HepG2 (cell line): ENCODE results near the gene URM1. TPM values are rescaled to one million over a fixed set of nuclear protein-coding genes. Genes with fewer than 3 reads are reported as not detected.

Source experiments
- RXRB ChIP-seq: IDR thresholded peaks from 2 replicates; pipeline ENCODE4 v1.6.1; 2016; ENCODE audit warnings: borderline replicate concordance, missing genetic modification reagents, missing compliant biosample characterization
- SRF ChIP-seq: IDR thresholded peaks from 2 replicates; pipeline ENCODE4 v1.6.1; 2011; ENCODE audit warnings: mild to moderate bottlenecking, low read depth, low read length, moderate library complexity
- SSRP1 ChIP-seq: IDR thresholded peaks from 2 replicates; pipeline ENCODE4 v1.6.1; 2016; ENCODE audit warnings: control low read depth
- STAG1 ChIP-seq: sonication (generic); formaldehyde crosslinking; IDR thresholded peaks from 2 replicates; pipeline ENCODE4 v1.4.0; 2020; ENCODE audit warnings: missing genetic modification reagents
- ZEB1 ChIP-seq: IDR thresholded peaks from 2 replicates; pipeline ENCODE4 v1.6.1; 2012; ENCODE audit warnings: mild to moderate bottlenecking, low read depth, inconsistent platforms; ENCODE audit not compliant: insufficient replicate concordance
- ZKSCAN8 ChIP-seq: IDR thresholded peaks from 2 replicates; pipeline ENCODE4 v1.6.1; 2016; ENCODE audit warnings: borderline replicate concordance, missing genetic modification reagents, missing compliant biosample characterization
- ZNF788 ChIP-seq: sonication (generic); formaldehyde crosslinking; IDR thresholded peaks from 2 replicates; pipeline ENCODE4 v1.5.0; 2020; ENCODE audit warnings: mild to moderate bottlenecking, missing genetic modification reagents, borderline replicate concordance
- ZSCAN31 ChIP-seq: sonication (generic); formaldehyde crosslinking; IDR thresholded peaks from 2 replicates; pipeline ENCODE4 v1.5.0; 2020; ENCODE audit warnings: low read depth, mild to moderate bottlenecking, missing genetic modification reagents
- polyA plus RNA-seq, 8 experiments: library from polyadenylated mRNA; depleted of rRNA in 3 of 8; stranded (reverse) in 7 of 8; unstranded in 1 of 8; fragments of >200 nt; fragmentation: Illumina TruSeq in 4 of 8; extraction: Trizol in 4 of 8; gene quantifications; 2 replicates each; pipeline versions ENCODE4 v1.2.1 to v1.2.3, GENCODE V29; 2011 to 2016; ENCODE audit warnings: low read depth in 4 of 8, missing spikeins in 1 of 8, mixed read lengths in 1 of 8; ENCODE audit not compliant: insufficient read depth in 1 of 8
- total RNA-seq, 5 experiments: library from RNA; depleted of rRNA; stranded (reverse); fragments of >200 nt; fragmentation: Illumina TruSeq; extraction: Trizol; gene quantifications; 2 replicates each; pipeline ENCODE4 v1.2.3, GENCODE V29; 2016; ENCODE audit warnings: low read depth in 1 of 5
- TF ChIP-seq, protein P1 (sequence below): sonication (generic); formaldehyde crosslinking; IDR thresholded peaks from 2 replicates; pipeline ENCODE4 v1.4.0; 2020; ENCODE audit warnings: missing genetic modification reagents, borderline replicate concordance
- TF ChIP-seq, protein P2 (sequence below): sonication (generic); formaldehyde crosslinking; IDR thresholded peaks from 2 replicates; pipeline ENCODE4 v1.9.0; 2021; ENCODE audit warnings: missing genetic modification reagents, mild to moderate bottlenecking, borderline replicate concordance
- TF ChIP-seq, protein P3 (sequence below): sonication (generic); formaldehyde crosslinking; IDR thresholded peaks from 2 replicates; pipeline ENCODE4 v1.5.0; 2020; ENCODE audit warnings: missing genetic modification reagents
- TF ChIP-seq, protein P4 (sequence below): sonication (generic); formaldehyde crosslinking; IDR thresholded peaks from 2 replicates; pipeline ENCODE4 v1.4.0; 2020; ENCODE audit warnings: missing genetic modification reagents

The URM1 gene
- total and polyA plus RNA-seq, 2 of the 13 experiments (the other 11 are each of a cell fraction or from before 2014, with no cell fraction given): 37.1 to 41.3 TPM

DNA sequence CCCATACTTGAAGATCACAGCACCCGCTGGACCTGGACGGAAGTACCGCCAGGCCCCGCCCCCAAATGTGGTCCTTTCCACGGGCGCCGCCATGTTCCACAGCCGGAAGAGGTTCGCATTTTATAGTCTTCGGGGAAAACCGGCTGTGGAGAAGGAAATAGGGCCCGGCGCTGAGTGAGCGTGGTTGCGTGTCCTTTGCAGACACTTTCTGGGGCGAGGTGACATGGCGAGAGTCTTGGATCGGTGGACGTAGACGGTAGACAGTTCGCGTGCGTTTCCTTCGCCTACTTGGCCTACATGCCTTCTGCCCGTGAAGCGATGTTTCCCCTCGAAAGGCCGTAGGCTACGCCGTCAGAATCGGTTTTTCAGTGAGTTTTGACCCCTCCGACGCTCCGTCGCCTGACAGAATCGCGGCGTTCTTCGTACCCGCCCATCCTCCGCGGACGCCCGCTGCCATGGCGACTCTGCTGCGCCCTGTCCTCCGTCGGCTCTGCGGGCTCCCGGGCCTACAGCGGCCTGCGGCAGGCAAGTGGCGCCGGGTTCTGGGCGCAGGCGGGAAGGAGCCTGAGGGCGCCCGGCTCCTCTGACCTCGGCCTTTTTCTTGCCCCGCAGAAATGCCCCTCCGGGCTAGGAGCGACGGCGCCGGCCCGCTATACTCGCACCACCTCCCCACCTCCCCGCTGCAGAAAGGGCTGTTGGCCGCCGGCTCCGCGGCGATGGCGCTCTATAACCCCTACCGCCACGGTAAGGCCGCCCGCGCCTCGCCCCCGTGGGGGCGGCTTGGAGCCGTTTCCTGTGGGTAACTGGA, 48.6 kb upstream of the URM1 start, which contains the start of the genes COQ4 and TRUB2 (continued):
- TF ChIP-seq, protein P1, sequence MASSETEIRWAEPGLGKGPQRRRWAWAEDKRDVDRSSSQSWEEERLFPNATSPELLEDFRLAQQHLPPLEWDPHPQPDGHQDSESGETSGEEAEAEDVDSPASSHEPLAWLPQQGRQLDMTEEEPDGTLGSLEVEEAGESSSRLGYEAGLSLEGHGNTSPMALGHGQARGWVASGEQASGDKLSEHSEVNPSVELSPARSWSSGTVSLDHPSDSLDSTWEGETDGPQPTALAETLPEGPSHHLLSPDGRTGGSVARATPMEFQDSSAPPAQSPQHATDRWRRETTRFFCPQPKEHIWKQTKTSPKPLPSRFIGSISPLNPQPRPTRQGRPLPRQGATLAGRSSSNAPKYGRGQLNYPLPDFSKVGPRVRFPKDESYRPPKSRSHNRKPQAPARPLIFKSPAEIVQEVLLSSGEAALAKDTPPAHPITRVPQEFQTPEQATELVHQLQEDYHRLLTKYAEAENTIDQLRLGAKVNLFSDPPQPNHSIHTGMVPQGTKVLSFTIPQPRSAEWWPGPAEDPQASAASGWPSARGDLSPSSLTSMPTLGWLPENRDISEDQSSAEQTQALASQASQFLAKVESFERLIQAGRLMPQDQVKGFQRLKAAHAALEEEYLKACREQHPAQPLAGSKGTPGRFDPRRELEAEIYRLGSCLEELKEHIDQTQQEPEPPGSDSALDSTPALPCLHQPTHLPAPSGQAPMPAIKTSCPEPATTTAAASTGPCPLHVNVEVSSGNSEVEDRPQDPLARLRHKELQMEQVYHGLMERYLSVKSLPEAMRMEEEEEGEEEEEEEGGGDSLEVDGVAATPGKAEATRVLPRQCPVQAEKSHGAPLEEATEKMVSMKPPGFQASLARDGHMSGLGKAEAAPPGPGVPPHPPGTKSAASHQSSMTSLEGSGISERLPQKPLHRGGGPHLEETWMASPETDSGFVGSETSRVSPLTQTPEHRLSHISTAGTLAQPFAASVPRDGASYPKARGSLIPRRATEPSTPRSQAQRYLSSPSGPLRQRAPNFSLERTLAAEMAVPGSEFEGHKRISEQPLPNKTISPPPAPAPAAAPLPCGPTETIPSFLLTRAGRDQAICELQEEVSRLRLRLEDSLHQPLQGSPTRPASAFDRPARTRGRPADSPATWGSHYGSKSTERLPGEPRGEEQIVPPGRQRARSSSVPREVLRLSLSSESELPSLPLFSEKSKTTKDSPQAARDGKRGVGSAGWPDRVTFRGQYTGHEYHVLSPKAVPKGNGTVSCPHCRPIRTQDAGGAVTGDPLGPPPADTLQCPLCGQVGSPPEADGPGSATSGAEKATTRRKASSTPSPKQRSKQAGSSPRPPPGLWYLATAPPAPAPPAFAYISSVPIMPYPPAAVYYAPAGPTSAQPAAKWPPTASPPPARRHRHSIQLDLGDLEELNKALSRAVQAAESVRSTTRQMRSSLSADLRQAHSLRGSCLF: no peak
- peak; percentile 93; the same call in 1 of the 2 replicates for TF ChIP-seq ZNF788 (CRISPR knock-in tag)
- TF ChIP-seq STAG1 (CRISPR knock-in tag): 0 out of 2 replicates have a peak, but pooled peaks have one; percentile 4
- TF ChIP-seq, protein P2, sequence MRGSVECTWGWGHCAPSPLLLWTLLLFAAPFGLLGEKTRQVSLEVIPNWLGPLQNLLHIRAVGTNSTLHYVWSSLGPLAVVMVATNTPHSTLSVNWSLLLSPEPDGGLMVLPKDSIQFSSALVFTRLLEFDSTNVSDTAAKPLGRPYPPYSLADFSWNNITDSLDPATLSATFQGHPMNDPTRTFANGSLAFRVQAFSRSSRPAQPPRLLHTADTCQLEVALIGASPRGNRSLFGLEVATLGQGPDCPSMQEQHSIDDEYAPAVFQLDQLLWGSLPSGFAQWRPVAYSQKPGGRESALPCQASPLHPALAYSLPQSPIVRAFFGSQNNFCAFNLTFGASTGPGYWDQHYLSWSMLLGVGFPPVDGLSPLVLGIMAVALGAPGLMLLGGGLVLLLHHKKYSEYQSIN (CRISPR knock-in tag): no peak
- peak; percentile 54; the same call in 1 of the 2 replicates for TF ChIP-seq ZKSCAN8 (CRISPR knock-in tag)
- TF ChIP-seq, protein P3, sequence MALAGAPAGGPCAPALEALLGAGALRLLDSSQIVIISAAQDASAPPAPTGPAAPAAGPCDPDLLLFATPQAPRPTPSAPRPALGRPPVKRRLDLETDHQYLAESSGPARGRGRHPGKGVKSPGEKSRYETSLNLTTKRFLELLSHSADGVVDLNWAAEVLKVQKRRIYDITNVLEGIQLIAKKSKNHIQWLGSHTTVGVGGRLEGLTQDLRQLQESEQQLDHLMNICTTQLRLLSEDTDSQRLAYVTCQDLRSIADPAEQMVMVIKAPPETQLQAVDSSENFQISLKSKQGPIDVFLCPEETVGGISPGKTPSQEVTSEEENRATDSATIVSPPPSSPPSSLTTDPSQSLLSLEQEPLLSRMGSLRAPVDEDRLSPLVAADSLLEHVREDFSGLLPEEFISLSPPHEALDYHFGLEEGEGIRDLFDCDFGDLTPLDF (CRISPR knock-in tag): no peak; the same call in 1 of the 2 replicates
- TF ChIP-seq, protein P4, sequence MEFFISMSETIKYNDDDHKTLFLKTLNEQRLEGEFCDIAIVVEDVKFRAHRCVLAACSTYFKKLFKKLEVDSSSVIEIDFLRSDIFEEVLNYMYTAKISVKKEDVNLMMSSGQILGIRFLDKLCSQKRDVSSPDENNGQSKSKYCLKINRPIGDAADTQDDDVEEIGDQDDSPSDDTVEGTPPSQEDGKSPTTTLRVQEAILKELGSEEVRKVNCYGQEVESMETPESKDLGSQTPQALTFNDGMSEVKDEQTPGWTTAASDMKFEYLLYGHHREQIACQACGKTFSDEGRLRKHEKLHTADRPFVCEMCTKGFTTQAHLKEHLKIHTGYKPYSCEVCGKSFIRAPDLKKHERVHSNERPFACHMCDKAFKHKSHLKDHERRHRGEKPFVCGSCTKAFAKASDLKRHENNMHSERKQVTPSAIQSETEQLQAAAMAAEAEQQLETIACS: no peak
- TF ChIP-seq SSRP1 (CRISPR knock-in tag): no peak; the same call in 1 of the 2 replicates
- peak; percentile 73; the same call in 1 of the 2 replicates for TF ChIP-seq RXRB
- TF ChIP-seq ZSCAN31 (CRISPR knock-in tag): peak; percentile 90
- TF ChIP-seq ZEB1: no peak
- peak; percentile 72; the same call in 1 of the 2 replicates for TF ChIP-seq SRF
